GM18499 (cell line): Measurements from ENCODE around the gene SLC29A2.

Source experiments
- ATAC-seq: cut with Tn5 transposase; IDR thresholded peaks from one replicate; pipeline ENCODE4 v1.9.1; 2021; ENCODE audit warnings: moderate number of reproducible peaks; ENCODE audit not compliant: insufficient read depth, unreplicated experiment

SLC29A2 gene

DNA sequence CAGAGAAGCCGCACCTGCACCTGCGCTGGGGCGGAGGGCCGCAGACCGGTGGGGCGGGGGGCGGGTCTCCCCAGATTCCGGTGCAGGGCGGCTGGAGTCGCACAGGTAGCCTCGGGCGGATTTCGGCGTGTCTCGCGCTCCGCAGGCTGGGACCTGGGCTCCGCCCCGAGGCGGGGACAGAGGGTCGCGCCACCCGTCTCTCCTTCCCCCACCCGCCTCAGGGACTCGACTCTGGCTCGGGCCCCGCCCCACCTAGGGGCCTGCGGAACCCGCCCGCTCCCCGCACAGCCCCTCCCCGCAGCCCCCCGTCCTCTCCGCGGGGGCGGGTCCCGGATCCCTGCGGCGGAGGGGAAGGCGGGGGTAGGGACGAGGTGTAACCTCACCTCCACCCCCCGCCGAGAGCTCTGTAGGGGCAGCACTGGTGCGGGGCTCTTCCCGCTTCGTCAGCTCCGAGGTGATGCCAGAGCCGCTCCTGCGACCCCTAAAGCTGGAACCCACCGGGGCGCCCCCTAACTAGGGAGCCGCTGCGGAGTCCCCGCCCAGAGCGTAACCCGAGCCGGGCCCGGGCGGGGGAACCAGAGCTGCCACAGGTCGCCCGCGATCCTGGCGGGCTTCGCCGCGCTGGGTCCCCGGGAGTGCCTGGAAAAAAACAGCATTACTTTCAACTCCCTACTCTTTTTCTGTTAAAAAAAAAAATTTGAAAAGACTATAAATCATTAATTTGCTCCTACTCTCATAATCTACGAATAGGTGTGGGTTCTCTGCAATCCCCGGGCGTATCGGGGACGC is at the start of gene SLC29A2:
TSS of gene SLC29A2 (minus strand) at position 134 of the 789 bp plus-strand sequence. CDS start 169 bp downstream, outside the sequence.
- ATAC-seq = no peak

DNA sequence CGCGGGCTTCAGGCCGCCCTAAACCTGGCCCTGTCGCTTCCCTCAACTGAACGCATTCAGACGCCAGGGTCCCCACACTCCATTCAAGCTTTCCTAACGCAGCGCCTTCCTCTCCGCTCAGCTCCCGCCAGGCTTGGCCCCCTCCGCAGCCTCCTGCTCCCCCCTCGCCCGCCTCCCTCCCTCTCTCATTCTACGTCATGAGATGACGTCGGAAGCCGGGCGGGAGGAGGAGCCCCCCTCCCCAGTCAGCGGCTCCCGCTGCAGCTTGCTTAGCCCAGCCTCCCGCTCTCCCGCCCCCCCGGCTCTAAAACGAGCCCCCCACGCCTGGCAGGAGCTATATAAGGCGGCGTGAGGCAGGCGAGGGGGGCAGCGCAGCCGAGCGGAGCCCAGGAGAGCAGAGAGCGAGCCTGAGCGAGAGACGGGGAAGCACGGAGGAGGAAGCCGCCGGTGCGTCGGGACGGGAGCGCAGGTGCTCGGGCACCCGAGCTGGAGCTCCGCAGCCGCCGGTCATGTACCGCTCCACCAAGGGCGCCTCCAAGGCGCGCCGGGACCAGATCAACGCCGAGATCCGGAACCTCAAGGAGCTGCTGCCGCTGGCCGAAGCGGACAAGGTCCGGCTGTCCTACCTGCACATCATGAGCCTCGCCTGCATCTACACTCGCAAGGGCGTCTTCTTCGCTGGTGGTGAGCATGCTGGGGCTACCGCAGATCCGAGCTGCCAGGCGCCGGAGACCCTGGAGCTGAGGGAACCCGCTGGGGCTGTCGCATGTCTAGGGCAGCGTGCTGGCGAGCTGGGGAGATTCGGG is 49.3 kb upstream of the SLC29A2 start, which contains the start of gene NPAS4:
TSS of gene NPAS4 (plus strand) at position 365 of the 806 bp plus-strand sequence. CDS start at position 510, 145 bp downstream.
- ATAC-seq = no peak

- ATAC-seq = no peak
These were observed 48.3 kb upstream of the SLC29A2 start for GRCh38 chr11:66419825-66420224.

- no peak for ATAC-seq
These were observed 47.4 kb upstream of the SLC29A2 start for GRCh38 chr11:66418986-66419308.

GRCh38 chr11:66418168-66418985 is 46.8 kb upstream of the SLC29A2 start:
- no peak for ATAC-seq

- ATAC-seq = no peak
These were observed 45.4 kb upstream of the SLC29A2 start for GRCh38 chr11:66417000-66417399.

DNA sequence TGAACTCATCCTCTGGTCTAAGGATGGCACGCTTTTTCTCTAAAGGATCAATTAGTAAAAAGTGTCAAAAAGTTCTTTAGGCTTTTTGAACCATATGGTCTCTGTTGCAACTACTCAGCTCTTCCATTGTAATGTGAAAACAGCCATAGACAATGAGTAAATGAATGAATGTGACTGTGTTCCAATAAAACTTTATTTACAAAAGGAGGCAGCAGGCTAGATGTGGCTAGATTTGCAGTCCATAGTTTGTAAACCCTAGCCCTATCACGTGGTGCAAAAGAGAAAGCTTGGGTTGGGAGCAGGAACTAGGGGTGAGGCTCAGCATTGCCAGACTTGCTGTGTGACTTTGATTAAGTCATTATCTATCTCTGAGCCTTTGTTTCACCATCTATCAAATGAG is 43.9 kb upstream of the SLC29A2 start:
- ATAC-seq = no peak

DNA sequence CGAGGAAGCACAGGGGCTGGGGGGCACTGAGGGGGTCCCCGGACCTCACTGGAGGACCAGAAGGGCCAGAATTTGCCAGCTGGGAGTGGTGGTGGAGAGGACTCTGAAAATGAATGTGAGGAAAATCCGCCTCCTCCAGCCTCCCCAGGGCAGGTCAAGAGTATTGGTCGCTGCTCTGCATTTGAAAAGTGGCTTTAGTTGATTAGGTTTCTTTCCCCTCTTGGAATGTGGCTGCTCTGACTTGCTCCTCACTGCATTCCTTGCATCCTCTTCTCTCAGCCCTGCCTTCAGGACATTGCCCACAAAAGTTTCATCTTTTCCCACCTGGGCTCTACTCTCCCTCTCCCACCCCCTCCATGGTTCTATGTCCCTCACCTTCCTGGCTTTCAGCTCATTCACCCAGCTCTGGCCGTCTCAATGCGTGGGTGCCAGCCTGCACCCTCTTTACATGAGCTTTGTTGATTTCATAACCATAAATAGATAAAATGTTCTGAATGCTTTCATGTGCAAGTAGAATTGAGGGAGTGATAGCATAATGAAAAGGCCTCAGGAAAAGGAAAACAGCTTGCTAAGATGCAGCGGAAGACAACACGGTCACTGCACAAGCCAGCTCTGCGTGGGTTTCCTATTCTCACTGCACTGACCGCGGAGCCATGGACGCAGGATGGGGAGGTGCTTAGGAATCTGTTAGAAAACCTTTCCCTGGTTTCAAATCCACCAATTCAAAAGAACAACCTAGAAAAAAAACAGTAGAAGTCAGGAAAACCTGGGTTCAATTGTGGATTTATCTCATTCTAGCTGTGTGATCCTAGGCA is 42.8 kb upstream of the SLC29A2 start:
- no peak for ATAC-seq

DNA sequence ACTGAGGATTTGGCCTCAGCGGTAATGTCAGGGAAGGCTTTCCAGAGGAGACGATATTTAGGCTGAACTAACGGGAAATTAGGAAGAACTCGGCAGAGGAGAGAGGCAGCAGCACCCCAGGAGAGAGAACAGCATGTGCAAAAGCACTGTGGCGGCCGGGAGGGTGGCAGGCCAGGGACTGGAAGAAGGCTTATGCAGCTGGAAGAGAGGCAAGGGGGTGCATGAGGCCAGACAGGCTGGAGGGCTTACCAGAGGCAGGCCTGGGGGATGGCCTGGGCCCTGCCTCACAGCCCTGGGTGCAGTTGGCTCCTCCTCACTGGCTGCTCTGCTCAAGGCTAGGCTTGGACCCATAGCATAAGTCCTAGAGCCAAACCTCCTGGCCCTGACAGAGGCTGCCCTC is 41.6 kb upstream of the SLC29A2 start:
- no peak for ATAC-seq

DNA sequence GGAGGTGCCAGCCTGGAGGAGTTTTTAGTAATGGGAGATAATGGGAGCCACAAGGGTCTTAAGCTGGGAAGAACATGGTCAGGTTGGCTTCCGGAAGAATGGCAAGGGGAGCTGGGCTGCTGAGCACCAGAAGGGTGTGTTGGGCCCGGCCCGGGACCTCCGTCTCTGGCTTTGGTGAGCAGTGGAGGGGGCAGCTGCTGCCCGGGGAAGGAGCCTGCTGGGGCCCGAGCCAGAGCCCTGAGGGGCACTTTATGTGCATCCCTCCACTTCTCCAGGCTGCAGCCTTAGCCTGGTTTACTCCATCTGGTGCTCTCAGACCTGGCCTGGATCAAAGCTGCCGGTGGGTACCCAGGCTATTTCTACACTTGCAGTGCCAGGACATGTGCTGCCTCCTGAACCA is 40.5 kb upstream of the SLC29A2 start:
- no peak for ATAC-seq

DNA sequence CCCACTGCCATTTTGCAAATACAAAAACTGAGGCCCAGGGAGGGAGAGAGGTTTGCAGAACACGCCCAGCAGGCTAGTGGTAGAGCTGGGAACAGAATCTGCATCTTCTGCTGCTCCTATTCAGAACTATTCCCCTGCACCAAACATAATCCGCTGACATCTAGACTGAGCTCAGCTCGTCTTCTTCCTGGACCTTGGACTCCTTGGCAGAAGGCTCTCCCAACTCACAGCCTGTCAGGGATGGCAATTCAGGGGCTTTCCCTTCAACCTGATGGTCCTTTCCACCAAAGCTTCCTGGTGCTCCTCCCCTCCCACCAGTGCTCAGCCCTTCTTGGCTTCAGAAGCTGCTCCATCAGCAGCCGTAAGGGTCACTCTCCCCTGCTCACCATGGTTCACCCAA is 39.8 kb upstream of the SLC29A2 start:
- no peak for ATAC-seq

- no peak for ATAC-seq
These were observed 38.6 kb upstream of the SLC29A2 start for GRCh38 chr11:66410191-66410590.

- no peak for ATAC-seq
These were observed 37.7 kb upstream of the SLC29A2 start for GRCh38 chr11:66409226-66409625.

DNA sequence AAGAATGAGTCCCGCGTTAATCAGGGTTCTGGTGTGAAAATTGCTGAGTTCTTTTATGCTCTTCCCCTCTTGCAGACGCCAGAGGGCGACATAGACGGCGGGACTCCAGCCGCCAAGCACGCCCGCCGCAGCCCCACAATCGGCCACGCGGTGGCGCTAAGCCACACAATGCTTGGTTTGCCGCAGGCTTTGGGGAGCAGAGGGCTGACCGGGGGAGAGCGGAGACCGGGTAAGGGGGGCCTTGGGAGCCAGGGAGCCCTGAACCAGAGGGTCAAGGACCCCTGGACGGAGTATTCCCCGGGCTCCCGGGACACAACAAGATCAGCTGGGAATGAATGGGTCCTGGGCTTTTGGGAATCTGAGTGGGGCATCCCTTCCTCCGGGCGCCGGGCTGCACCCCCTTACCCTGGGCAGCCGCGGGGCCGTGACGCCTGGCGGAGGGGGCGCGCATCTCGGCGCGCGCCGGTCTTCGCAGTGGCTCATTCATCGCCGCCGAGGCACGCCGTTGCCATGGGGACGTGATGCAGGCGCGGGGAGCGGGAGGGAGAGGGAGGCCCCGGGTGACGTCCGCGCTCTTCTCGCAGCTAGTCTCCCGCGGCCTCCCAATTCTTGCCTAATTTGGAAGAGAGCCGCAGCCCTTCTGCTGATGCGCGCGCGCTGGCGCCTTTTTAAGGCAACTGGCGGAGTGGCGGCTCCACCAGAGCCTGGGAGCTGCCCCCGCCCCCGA is 37.1 kb upstream of the SLC29A2 start:
- no peak for ATAC-seq

GRCh38 chr11:66407651-66408050 is 36.1 kb upstream of the SLC29A2 start:
- ATAC-seq = no peak

DNA sequence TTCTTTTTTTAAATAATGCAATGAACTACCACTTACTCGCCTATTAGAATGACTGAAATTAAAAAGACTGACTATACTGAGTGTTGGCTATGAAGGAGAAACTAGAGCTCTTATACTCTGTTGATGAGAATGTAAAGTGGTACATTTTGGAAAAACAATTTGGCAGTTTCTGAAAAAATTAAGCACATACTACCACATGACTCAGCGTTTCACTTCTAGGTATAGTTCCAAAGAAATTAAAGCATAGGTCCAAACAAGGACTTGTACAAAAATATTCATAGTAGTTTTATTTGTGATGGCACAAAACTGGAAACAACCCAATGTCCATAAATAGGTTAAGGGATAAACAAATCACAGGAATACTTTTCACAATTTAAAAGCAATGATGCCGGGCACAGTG is 22.4 kb upstream of the SLC29A2 start:
- no peak for ATAC-seq

DNA sequence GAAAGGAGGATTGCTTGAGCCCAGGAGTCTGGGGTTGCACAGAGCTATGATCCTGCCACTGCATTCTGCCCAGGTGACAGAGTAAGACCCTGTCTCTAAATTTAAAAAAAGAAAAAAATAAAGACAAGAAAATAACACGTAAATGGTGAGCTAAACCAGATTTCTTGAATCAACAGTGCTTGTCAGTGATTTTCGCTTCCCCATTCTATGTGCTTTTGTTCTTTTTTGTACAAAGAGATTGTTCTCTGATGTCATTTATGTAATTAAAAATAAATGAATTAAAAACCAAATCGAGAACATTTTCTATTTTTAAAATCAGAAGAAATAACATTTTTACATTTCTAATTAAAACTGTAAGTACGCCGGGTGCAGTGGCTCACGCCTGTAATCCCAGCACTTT is 19.8 kb upstream of the SLC29A2 start:
- ATAC-seq = no peak

- ATAC-seq = no peak
These were observed 17.3 kb upstream of the SLC29A2 start for GRCh38 chr11:66388780-66389386.
